Measurements from ENCODE around the gene PPP3R1.

The PPP3R1 gene

GRCh38 chr2:68188831-68189230 is 63.5 kb downstream of the PPP3R1 start:
- TF ChIP-seq TAF1 (IDR thresholded peaks at IDR 0.05; ENCODE audit: borderline replicate concordance, insufficient read depth, low read length) (no peak), SIN3A (IDR thresholded peaks at IDR 0.05; ENCODE audit: borderline replicate concordance, insufficient read depth, low read length) (no peak), POLR2AphosphoS5 (IDR thresholded peaks at IDR 0.05; ENCODE audit: low read depth, low read length) (no peak), FOXP2 (optimal IDR thresholded peaks at IDR 0.05; ENCODE audit: borderline replicate concordance, extremely low read depth, extremely low read length, insufficient read depth) (no peak)
- TF ChIP-seq, protein P1, sequence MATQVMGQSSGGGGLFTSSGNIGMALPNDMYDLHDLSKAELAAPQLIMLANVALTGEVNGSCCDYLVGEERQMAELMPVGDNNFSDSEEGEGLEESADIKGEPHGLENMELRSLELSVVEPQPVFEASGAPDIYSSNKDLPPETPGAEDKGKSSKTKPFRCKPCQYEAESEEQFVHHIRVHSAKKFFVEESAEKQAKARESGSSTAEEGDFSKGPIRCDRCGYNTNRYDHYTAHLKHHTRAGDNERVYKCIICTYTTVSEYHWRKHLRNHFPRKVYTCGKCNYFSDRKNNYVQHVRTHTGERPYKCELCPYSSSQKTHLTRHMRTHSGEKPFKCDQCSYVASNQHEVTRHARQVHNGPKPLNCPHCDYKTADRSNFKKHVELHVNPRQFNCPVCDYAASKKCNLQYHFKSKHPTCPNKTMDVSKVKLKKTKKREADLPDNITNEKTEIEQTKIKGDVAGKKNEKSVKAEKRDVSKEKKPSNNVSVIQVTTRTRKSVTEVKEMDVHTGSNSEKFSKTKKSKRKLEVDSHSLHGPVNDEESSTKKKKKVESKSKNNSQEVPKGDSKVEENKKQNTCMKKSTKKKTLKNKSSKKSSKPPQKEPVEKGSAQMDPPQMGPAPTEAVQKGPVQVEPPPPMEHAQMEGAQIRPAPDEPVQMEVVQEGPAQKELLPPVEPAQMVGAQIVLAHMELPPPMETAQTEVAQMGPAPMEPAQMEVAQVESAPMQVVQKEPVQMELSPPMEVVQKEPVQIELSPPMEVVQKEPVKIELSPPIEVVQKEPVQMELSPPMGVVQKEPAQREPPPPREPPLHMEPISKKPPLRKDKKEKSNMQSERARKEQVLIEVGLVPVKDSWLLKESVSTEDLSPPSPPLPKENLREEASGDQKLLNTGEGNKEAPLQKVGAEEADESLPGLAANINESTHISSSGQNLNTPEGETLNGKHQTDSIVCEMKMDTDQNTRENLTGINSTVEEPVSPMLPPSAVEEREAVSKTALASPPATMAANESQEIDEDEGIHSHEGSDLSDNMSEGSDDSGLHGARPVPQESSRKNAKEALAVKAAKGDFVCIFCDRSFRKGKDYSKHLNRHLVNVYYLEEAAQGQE (IDR thresholded peaks at IDR 0.05; ENCODE audit: insufficient read depth in 1 of 2, low read depth in 2 of 2, low read length in 2 of 2), result no peak

GRCh38 chr2:68187329-68187728 is 65.0 kb downstream of the PPP3R1 start:
- TF ChIP-seq POLR2AphosphoS5 (IDR thresholded peaks at IDR 0.05; ENCODE audit: low read depth, low read length) (no peak), FOXP2 (optimal IDR thresholded peaks at IDR 0.05; ENCODE audit: borderline replicate concordance, extremely low read depth, extremely low read length, insufficient read depth) (no peak), SIN3A (IDR thresholded peaks at IDR 0.05; ENCODE audit: borderline replicate concordance, insufficient read depth, low read length) (no peak), TAF1 (IDR thresholded peaks at IDR 0.05; ENCODE audit: borderline replicate concordance, insufficient read depth, low read length) (no peak)
- TF ChIP-seq, protein P1 (IDR thresholded peaks at IDR 0.05; ENCODE audit: insufficient read depth in 1 of 2, low read depth in 2 of 2, low read length in 2 of 2), result no peak

DNA sequence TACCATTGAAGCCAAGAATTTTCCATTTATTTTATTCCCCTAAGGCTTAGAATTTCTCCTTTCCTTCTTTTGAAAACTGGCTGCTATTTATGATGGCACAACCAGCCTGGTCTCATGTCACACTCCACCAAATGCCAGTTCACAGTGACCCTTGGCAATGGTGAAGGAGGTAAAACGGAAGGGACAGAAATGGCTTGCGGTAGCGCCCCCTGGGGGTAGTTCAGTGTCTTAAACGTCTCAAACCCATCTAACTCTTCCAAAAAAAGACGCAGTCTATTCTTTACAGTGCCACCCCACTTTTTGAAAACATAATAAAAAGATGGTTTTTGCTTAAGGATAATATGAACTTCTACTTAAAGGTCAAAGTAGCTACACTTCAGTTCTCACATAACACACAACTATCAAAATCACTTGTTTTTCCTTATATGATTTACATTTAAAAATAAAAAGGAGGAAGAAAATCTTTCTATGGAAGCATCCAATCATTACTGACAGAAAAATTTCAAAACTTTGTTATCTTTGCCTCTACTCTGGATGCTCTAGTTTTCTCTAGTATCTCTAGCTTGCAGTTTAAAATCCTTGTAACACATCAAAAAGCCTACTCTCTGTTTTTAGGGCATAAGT is 66.7 kb downstream of the PPP3R1 start:
- TF ChIP-seq SIN3A (IDR thresholded peaks at IDR 0.05; ENCODE audit: borderline replicate concordance, insufficient read depth, low read length) (no peak), POLR2AphosphoS5 (IDR thresholded peaks at IDR 0.05; ENCODE audit: low read depth, low read length) (no peak), FOXP2 (optimal IDR thresholded peaks at IDR 0.05; ENCODE audit: borderline replicate concordance, extremely low read depth, extremely low read length, insufficient read depth) (no peak), TAF1 (IDR thresholded peaks at IDR 0.05; ENCODE audit: borderline replicate concordance, insufficient read depth, low read length) (no peak)
- TF ChIP-seq, protein P1 (IDR thresholded peaks at IDR 0.05; ENCODE audit: insufficient read depth in 1 of 2, low read depth in 2 of 2, low read length in 2 of 2), result no peak

DNA sequence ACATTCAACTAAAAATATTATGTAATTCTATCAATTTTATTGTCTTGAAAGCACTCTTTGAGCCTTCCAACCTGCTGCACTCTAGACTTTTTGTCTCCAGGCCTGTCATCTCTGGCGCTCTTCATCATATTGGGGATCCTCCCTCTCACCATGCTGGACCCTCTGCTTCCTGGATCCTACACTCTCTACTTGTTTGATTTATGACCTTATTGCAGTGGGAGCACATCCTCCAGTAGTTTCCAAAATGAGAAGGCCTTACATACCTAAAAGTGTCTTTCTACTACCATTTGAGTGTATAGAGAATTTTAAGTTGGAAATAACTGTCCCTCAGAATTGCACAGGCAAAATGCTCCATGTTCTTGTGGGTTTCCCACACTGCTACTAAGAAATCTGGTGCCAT is 69.4 kb downstream of the PPP3R1 start:
- TF ChIP-seq TAF1 (IDR thresholded peaks at IDR 0.05; ENCODE audit: borderline replicate concordance, insufficient read depth, low read length) (no peak), POLR2AphosphoS5 (IDR thresholded peaks at IDR 0.05; ENCODE audit: low read depth, low read length) (no peak), FOXP2 (optimal IDR thresholded peaks at IDR 0.05; ENCODE audit: borderline replicate concordance, extremely low read depth, extremely low read length, insufficient read depth) (no peak), SIN3A (IDR thresholded peaks at IDR 0.05; ENCODE audit: borderline replicate concordance, insufficient read depth, low read length) (no peak)
- TF ChIP-seq, protein P1 (IDR thresholded peaks at IDR 0.05; ENCODE audit: insufficient read depth in 1 of 2, low read depth in 2 of 2, low read length in 2 of 2), result no peak

All from PFSK-1 (cell line).